GM20000 (cell line): ENCODE results near the gene HAND1.

Experiments
- DNase-seq: peaks from one replicate; pipeline ENCODE4 v3.0.0; 2012; ENCODE audit warnings: low spot score
- CTCF ChIP-seq: IDR thresholded peaks from 2 replicates; pipeline ENCODE4 v1.5.1; 2012; ENCODE audit warnings: mild to moderate bottlenecking, control low read depth; ENCODE audit errors: extremely low read depth, missing control alignments

The HAND1 gene

GRCh38 chr5:154505567-154505966 is 27.5 kb upstream of the HAND1 start:
- DNase-seq = no peak
- no peak for TF ChIP-seq CTCF

- DNase-seq = no peak
- no peak for TF ChIP-seq CTCF
Measured at GRCh38 chr5:154503698-154504039, 25.6 kb upstream of the HAND1 start.

GRCh38 chr5:154502180-154502579 is 24.2 kb upstream of the HAND1 start:
- TF ChIP-seq CTCF = no peak
- no peak for DNase-seq

GRCh38 chr5:154501566-154501965 is 23.5 kb upstream of the HAND1 start:
- TF ChIP-seq CTCF = no peak
- DNase-seq = no peak

- no peak for TF ChIP-seq CTCF
- no peak for DNase-seq
Measured at GRCh38 chr5:154498994-154499393, 21.0 kb upstream of the HAND1 start.

- no peak for TF ChIP-seq CTCF
Measured at GRCh38 chr5:154498591-154498990, 20.6 kb upstream of the HAND1 start.

GRCh38 chr5:154494036-154494435 is 16.0 kb upstream of the HAND1 start:
- no peak for DNase-seq
- TF ChIP-seq CTCF = no peak

More at GRCh38 chr5:154498591-154498990, 20.6 kb upstream of the HAND1 start:
- DNase-seq = no peak
